ENCODE data around the gene INO80B. TPM values are rescaled to one million over a fixed set of nuclear protein-coding genes. Genes with fewer than 3 reads are reported as not detected.

The INO80B gene
- polyA plus RNA-seq, 5 donors = 21.4 to 37.0 (median 30.1) TPM

GRCh38 chr2:74499940-74500577 is 45.2 kb downstream of the INO80B start:
- no peak for DNase-seq

- DNase-seq = no peak
Observed at GRCh38 chr2:74500578-74500946, 45.7 kb downstream of the INO80B start.

DNA sequence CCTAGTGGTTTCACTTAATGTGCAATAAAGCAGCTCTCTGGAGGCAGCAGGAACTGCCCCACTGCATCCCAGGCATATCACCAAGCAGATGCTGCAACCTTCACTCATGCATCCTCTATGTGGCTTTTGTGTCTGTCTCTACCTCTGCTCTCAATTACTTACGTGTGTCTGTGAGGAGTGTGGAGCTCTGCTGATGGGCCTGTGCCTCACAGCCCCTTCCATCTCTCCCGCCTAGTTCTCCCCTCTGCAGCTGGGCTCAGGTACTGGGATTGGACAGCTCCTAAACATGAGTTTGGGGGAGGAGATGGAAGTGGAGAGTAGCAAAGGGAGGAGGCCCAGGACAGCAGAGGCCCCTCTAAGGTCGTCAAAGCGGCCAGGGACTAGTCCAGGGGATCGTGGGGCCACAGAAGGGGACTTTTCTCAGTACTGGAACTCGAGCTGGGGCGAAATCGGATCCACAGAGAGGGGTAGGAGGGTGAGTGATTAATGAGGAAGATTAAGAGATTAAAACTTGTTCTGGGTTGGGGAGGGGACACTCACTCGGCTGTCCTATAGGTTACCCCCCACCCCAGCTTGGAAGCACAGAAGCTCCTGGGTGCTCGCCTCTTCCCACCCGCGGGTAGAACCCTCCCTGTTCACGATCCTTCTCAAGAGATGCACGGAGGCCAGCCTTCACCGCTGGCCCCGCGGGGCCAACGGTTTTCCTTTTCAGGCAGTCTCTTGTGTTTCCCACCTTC is 46.6 kb downstream of the INO80B start:
- DNase-seq = no peak

GRCh38 chr2:74502147-74502719 is 47.3 kb downstream of the INO80B start:
- no peak for DNase-seq

GRCh38 chr2:74502720-74503505 is 48.0 kb downstream of the INO80B start:
- peak; percentile 48 to 58 for DNase-seq

DNA sequence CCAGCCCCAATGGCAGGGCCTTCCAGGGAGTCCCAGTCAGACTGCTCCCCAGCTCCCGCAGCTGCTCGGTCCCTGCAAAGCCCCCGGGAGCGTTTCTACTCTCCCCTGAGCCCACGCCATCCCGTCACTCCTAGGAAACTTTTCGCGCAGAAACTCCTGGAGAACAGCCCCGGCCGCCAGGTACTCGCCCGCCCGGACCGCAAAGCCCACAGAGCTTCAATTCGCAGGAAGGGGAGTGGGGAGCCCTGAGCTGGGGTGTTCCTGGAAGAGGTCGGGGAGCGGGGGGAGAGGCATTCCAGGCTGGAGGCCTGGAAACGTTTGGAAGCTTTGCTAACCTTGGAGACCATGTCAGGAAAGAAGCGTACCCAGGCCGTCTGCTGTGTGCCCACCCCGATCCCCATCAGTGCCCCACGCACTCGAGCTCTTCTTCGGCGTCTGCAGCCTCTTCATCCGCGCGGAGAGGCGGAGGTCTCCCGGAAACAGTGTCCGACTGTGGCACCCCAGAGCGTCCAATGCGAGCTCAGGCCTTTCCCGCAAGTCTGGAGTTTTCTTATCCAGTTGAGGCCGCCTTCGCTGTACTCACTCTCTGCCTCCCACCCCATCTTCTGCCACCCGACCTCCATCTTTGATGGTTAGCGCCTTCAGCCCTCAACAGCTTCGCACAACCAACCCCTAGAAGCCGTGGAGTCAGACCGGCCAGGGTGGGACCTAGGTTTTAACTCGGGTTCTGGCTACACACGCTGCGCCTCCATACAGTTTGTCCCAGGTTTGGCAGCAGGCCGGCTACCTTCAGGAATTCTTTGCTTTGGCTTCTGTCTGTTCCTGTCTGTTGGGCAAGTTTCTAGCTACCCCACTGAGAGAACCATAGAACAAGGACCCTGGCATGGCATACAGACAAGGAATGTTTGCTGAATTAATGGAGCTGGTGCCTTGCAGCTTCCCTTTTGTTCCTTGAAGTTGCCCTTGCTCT is 48.9 kb downstream of the INO80B start:
- no peak for DNase-seq

GRCh38 chr2:74504591-74504990 is 49.7 kb downstream of the INO80B start:
- no peak for DNase-seq

- DNase-seq = no peak
Observed at GRCh38 chr2:74505448-74506246, 50.8 kb downstream of the INO80B start.

DNA sequence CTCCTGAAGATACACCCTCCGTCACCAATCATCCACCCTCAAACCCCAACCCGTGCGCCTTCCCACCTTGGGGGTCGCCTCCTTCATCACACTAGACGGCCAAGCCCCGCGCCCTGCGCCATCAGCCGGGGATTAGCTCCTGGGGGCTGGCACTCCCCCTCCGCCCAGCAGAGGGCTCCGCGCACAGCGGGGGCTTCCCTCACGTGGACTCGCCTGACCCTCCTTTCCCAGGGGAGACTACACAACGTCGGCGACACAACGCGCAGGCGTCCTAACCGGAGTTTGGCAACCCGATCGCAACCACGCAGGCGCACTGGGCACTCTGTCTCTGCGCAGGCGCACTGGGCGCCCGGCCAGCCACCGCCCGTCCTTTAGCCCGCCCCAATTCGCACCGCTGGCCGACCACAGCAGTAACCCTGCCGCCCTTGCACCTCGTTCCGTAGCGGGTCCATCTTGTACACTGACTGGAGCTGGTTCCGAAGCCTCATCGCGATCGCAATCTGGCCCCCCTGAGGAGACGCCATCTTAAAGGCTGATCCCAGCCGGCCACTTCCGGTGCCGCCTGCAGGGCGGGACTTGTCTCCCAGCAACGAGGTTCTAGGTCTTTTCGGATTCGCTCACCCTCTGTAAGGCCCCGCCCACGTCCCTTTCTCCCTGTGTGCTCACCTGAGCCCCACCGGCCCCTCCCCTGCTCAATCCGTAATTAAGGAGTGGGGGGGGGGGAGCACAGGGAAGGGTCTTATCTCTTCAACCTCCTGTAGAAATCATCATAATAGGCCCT is 52.4 kb downstream of the INO80B start, which contains the start of gene PCGF1:
PCGF1 (minus strand) TSS at position 551 of the 781 bp plus-strand sequence; CDS start at position 524, 27 bp downstream.
- DNase-seq = peak; percentile 98 to 99

Other genes starting within 250 kb of the INO80B start
- 1 to 10 TPM; 5.2 to 9.9 (median 8.5) TPM for gene SLC4A5, start 111.7 kb upstream of the INO80B start, polyA plus RNA-seq (ENCODE audit: insufficient read depth in 1 of 5, insufficient read length in 5 of 5, low replicate concordance in 1 of 5)
- 100 to 1,000 TPM; 125 to 167 (median 142) TPM for gene DCTN1, start 74.8 kb upstream of the INO80B start, polyA plus RNA-seq (ENCODE audit: insufficient read depth in 1 of 5, insufficient read length in 5 of 5, low replicate concordance in 1 of 5)
- 1 to 10 TPM; 3.0 to 7.8 (median 6.0) TPM for gene C2orf81, start 33.5 kb upstream of the INO80B start, polyA plus RNA-seq (ENCODE audit: insufficient read depth in 1 of 5, insufficient read length in 5 of 5, low replicate concordance in 1 of 5)
- 10 to 100 TPM; 28.5 to 40.4 (median 36.6) TPM for gene WDR54, start 33.4 kb upstream of the INO80B start, polyA plus RNA-seq (ENCODE audit: insufficient read depth in 1 of 5, insufficient read length in 5 of 5, low replicate concordance in 1 of 5)
- 10 to 100 TPM; 43.1 to 61.5 (median 54.6) TPM for gene RTKN, start 13.2 kb upstream of the INO80B start, polyA plus RNA-seq (ENCODE audit: insufficient read depth in 1 of 5, insufficient read length in 5 of 5, low replicate concordance in 1 of 5)
- gene WBP1, start 3.4 kb downstream of the INO80B start, polyA plus RNA-seq (ENCODE audit: insufficient read depth in 1 of 5, insufficient read length in 5 of 5, low replicate concordance in 1 of 5) = 100 to 1,000 TPM in 4 of 5 donors, 10 to 100 TPM in 1; 95.7 to 134 (median 113) TPM
- 10 to 100 TPM; 34.4 to 51.8 (median 45.7) TPM for gene MOGS, start 10.3 kb downstream of the INO80B start, polyA plus RNA-seq (ENCODE audit: insufficient read depth in 1 of 5, insufficient read length in 5 of 5, low replicate concordance in 1 of 5)
- 10 to 100 TPM; 37.7 to 68.9 (median 40.5) TPM for gene MRPL53, start 17.6 kb downstream of the INO80B start, polyA plus RNA-seq (ENCODE audit: insufficient read depth in 1 of 5, insufficient read length in 5 of 5, low replicate concordance in 1 of 5)
- 10 to 100 TPM; 13.0 to 18.1 (median 16.4) TPM for gene CCDC142, start 27.9 kb downstream of the INO80B start, polyA plus RNA-seq (ENCODE audit: insufficient read depth in 1 of 5, insufficient read length in 5 of 5, low replicate concordance in 1 of 5)
- 10 to 100 TPM; 32.8 to 38.1 (median 35.6) TPM for gene TTC31, start 28.0 kb downstream of the INO80B start, polyA plus RNA-seq (ENCODE audit: insufficient read depth in 1 of 5, insufficient read length in 5 of 5, low replicate concordance in 1 of 5)
- under 1 TPM; 0.22 to 0.94 (median 0.49) TPM for gene LBX2, start 44.5 kb downstream of the INO80B start, polyA plus RNA-seq (ENCODE audit: insufficient read depth in 1 of 5, insufficient read length in 5 of 5, low replicate concordance in 1 of 5)
- gene PCGF1, start 52.6 kb downstream of the INO80B start, polyA plus RNA-seq (ENCODE audit: insufficient read depth in 1 of 5, insufficient read length in 5 of 5, low replicate concordance in 1 of 5) = 10 to 100 TPM; 20.6 to 28.2 (median 26.1) TPM
- under 1 TPM in 3 of 5 donors, not detected in 2; 0.06 to 0.14 (median 0.07) TPM for gene TLX2, start 59.4 kb downstream of the INO80B start, polyA plus RNA-seq (ENCODE audit: insufficient read depth in 1 of 5, insufficient read length in 5 of 5, low replicate concordance in 1 of 5)
- gene DQX1, start 71.1 kb downstream of the INO80B start, polyA plus RNA-seq (ENCODE audit: insufficient read depth in 1 of 5, insufficient read length in 5 of 5, low replicate concordance in 1 of 5) = 1 to 10 TPM in 1 of 5 donors, under 1 TPM in 4; 0.17 to 1.1 (median 0.26) TPM
- 100 to 1,000 TPM in 2 of 5 donors, 10 to 100 TPM in 3; 82.8 to 108 (median 98.9) TPM for gene AUP1, start 74.6 kb downstream of the INO80B start, polyA plus RNA-seq (ENCODE audit: insufficient read depth in 1 of 5, insufficient read length in 5 of 5, low replicate concordance in 1 of 5)
- gene HTRA2, start 74.8 kb downstream of the INO80B start, polyA plus RNA-seq (ENCODE audit: insufficient read depth in 1 of 5, insufficient read length in 5 of 5, low replicate concordance in 1 of 5) = 10 to 100 TPM; 30.2 to 37.6 (median 36.6) TPM
- 1 to 10 TPM; 7.9 to 9.9 (median 9.6) TPM for gene LOXL3, start 98.9 kb downstream of the INO80B start, polyA plus RNA-seq (ENCODE audit: insufficient read depth in 1 of 5, insufficient read length in 5 of 5, low replicate concordance in 1 of 5)
- gene DOK1, start 99.6 kb downstream of the INO80B start, polyA plus RNA-seq (ENCODE audit: insufficient read depth in 1 of 5, insufficient read length in 5 of 5, low replicate concordance in 1 of 5) = 10 to 100 TPM in 2 of 5 donors, 1 to 10 TPM in 3; 7.7 to 11.8 (median 9.7) TPM
- under 1 TPM; 0.22 to 0.48 (median 0.32) TPM for gene M1AP, start 193.2 kb downstream of the INO80B start, polyA plus RNA-seq (ENCODE audit: insufficient read depth in 1 of 5, insufficient read length in 5 of 5, low replicate concordance in 1 of 5)
- 1 to 10 TPM; 5.7 to 7.2 (median 6.7) TPM for gene SEMA4F, start 199.2 kb downstream of the INO80B start, polyA plus RNA-seq (ENCODE audit: insufficient read depth in 1 of 5, insufficient read length in 5 of 5, low replicate concordance in 1 of 5)